MM.1S (cell line): ENCODE measurements around the gene TTC27.
"Not testable (repeated sequence)": the region's sequence is repeated elsewhere in the genome, so short reads cannot be mapped to it uniquely, and the experiment has no call there.

Experiments
- CTCF ChIP-seq: fragments of 300-600 bp; sonication (generic); IDR thresholded peaks from 2 replicates; pipeline ENCODE4 v1.5.1; 2016; ENCODE audit warnings: antibody characterized with exemption, low read length, mixed read lengths
- EZH2 ChIP-seq: fragments of 300-600 bp; sonication (generic); optimal IDR thresholded peaks from 2 replicates; pipeline ENCODE3; 2017; ENCODE audit warnings: low read depth, mild to moderate bottlenecking, antibody characterized with exemption, low read length, mixed read lengths
- EZH2phosphoT487 ChIP-seq: fragments of 300-600 bp; sonication (generic); IDR thresholded peaks from 2 replicates; pipeline ENCODE4 v1.6.1; 2018; ENCODE audit warnings: antibody characterized with exemption, low read length

- TF ChIP-seq EZH2phosphoT487, CTCF, EZH2: not testable (repeated sequence)
These were observed 10.7 kb downstream of the TTC27 start for GRCh38 chr2:32638548-32638947.
